Dendritic cell treated with granulocyte-macrophage colony-stimulating factor and Interleukin-4, amounts not matched to agents 40 ng/mL and 50 ng/mL, for 4 days (primary cell): Measurements from ENCODE around the gene GMEB2.

ENCODE experiments used
- H3K27ac Mint-ChIP-seq: one replicate; pipeline ENCODE4 v1.8.0; 2022; ENCODE audit warnings: mild to moderate bottlenecking, mixed read lengths
- H3K27me3 Mint-ChIP-seq: one replicate; pipeline ENCODE4 v1.8.0; 2022; ENCODE audit warnings: mild to moderate bottlenecking, mixed read lengths
- H3K36me3 Mint-ChIP-seq: one replicate; pipeline ENCODE4 v1.8.0; 2022; ENCODE audit warnings: low read depth, mixed read lengths
- H3K4me1 Mint-ChIP-seq: one replicate; pipeline ENCODE4 v1.8.0; 2022; ENCODE audit warnings: low read depth, mixed read lengths
- H3K4me3 Mint-ChIP-seq: one replicate; pipeline ENCODE4 v1.8.0; 2022; ENCODE audit warnings: mild to moderate bottlenecking, moderate library complexity, mixed read lengths
- H3K9me3 Mint-ChIP-seq: one replicate; pipeline ENCODE4 v1.8.0; 2022; ENCODE audit warnings: mixed read lengths
- intact Hi-C: fragments of 100-400 bp; cut with micrococcal nuclease; formaldehyde crosslinking; loops from one replicate; pipeline ENCODE4 v1.15.0; 2022

The GMEB2 gene

GRCh38 chr20:63589261-63590217, 37.4 kb downstream of the GMEB2 start:
- Mint-ChIP-seq H3K9me3 (no peaks in the 10 kb centered on the region), H3K4me3 (no peak overlapping the region), H3K4me1 (peaks cover 18% of the 10 kb centered on the region), H3K27me3 (peaks cover 7% of the 10 kb centered on the region), H3K27ac (peak overlapping the region; percentile 85), H3K36me3 (peaks cover 81% of the 10 kb centered on the region)
- intact Hi-C loops = no loop called here

DNA sequence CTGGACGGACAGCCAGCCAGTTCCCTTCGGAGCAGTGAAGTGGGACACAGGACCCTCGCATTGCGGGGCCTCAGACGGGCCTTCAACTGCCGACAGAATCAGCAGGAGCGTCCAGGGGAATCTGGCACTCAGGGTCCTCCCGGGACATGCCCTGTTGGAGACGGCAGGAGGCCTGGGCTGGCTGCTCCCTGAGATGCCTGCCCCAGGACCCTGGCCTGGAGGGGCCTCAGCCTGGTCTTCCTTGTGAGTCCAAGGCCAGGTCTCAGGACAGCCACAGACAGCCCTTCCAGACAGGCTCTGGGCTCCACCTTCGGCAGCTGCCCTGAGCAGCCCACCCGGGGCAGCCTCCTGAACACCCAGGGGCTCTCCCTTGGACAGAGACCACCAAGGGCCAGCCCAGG, 38.3 kb downstream of the GMEB2 start:
- intact Hi-C loops = no loop called here
- H3K27ac Mint-ChIP-seq = peak overlapping the region; percentile 85
- H3K27me3 Mint-ChIP-seq = peaks cover 12% of the 10 kb centered on the region
- peaks cover 72% of the 10 kb centered on the region for H3K36me3 Mint-ChIP-seq
- H3K9me3 Mint-ChIP-seq = no peaks in the 10 kb centered on the region
- no peak overlapping the region for H3K4me3 Mint-ChIP-seq
- H3K4me1 Mint-ChIP-seq = peaks cover 18% of the 10 kb centered on the region

DNA sequence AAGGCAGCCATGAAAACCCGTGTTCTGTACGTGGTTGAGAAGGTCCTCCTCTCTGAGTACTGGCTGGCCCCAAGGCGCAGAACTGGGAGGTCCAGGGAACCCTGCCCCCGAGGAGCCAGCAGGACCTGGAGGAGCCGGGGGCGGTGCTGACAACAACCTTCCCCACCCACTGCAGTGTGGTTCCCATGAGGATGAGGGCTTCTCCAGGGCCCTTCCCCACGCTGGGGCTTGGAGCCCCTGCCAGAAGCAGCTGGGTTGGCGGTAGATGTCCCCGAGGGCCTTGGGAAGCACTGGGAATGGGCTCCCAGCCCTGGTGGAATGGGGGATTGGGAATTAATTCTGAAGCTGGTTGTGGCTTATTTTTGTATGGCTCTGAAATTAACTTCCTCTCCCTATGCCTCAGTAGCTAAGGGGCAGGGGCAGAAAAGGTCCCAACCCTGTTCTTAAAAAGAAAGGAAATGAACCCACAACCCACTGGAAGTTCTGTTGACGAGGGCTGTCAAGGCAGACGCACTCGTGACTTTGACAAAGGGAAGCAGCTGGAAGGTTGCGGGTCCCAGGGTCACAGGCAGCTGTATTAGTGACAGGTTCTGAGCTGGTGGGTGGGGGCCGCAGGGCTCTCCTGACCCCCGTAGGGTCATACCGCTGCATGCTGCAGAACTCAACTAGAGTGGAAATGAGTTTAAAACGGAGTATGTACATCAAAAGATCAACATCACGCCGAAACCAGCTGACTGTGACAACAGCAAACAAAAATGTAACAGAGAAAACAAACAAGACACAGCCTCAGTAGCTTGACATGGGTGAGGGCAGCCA, 38.9 kb downstream of the GMEB2 start:
- H3K27ac Mint-ChIP-seq = peak overlapping the region; percentile 85
- intact Hi-C loops = no loop called here
- peaks cover 65% of the 10 kb centered on the region for H3K36me3 Mint-ChIP-seq
- H3K27me3 Mint-ChIP-seq = peaks cover 15% of the 10 kb centered on the region
- peak overlapping the region; percentile 38 for H3K4me3 Mint-ChIP-seq
- H3K9me3 Mint-ChIP-seq = no peaks in the 10 kb centered on the region
- H3K4me1 Mint-ChIP-seq = peaks cover 18% of the 10 kb centered on the region

GRCh38 chr20:63587256-63587655, 39.6 kb downstream of the GMEB2 start:
- H3K36me3 Mint-ChIP-seq = peaks cover 58% of the 10 kb centered on the region
- H3K4me3 Mint-ChIP-seq = peak overlapping the region; percentile 50
- H3K4me1 Mint-ChIP-seq = peaks cover 18% of the 10 kb centered on the region
- H3K27me3 Mint-ChIP-seq = peaks cover 22% of the 10 kb centered on the region
- no peaks in the 10 kb centered on the region for H3K9me3 Mint-ChIP-seq
- intact Hi-C loops = no loop called here
- peak overlapping the region; percentile 85 for H3K27ac Mint-ChIP-seq

DNA sequence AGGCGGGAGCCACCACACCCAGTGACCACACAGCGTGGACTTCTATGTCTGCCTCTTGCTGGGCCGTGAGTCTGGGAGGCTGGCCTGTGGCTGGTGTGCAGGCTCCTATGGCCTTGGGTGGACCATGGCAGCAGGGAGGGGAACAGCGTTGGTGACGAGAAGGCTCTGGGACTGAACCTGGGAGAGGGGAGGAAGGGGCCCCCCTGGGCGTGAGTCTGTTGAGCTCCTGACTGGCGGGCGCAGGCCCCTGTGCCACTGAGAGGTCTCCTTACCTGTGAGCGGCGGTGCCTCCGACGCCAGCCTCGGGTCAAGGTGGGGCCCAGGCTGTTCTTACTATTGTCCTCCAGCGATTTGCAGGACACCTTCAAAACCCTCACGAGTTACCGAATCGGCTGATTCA, 40.1 kb downstream of the GMEB2 start:
- Mint-ChIP-seq H3K27me3 (peaks cover 22% of the 10 kb centered on the region), H3K4me1 (peaks cover 18% of the 10 kb centered on the region), H3K27ac (peak overlapping the region; percentile 85), H3K36me3 (peaks cover 53% of the 10 kb centered on the region), H3K4me3 (no peak overlapping the region), H3K9me3 (no peaks in the 10 kb centered on the region)
- intact Hi-C loops = no loop called here

- peaks cover 44% of the 10 kb centered on the region for H3K36me3 Mint-ChIP-seq
- no peak overlapping the region for H3K27ac Mint-ChIP-seq
- no peak overlapping the region for H3K4me3 Mint-ChIP-seq
- intact Hi-C loops = no loop called here
- peaks cover 18% of the 10 kb centered on the region for H3K4me1 Mint-ChIP-seq
- H3K9me3 Mint-ChIP-seq = no peaks in the 10 kb centered on the region
- peaks cover 30% of the 10 kb centered on the region for H3K27me3 Mint-ChIP-seq
These were observed 41.0 kb downstream of the GMEB2 start for GRCh38 chr20:63585616-63586565.

- Mint-ChIP-seq H3K4me3 (no peak overlapping the region), H3K27ac (no peak overlapping the region), H3K9me3 (no peaks in the 10 kb centered on the region), H3K36me3 (peaks cover 16% of the 10 kb centered on the region), H3K27me3 (peaks cover 63% of the 10 kb centered on the region), H3K4me1 (peaks cover 20% of the 10 kb centered on the region)
- intact Hi-C loops = no loop called here
These were observed 44.4 kb downstream of the GMEB2 start for GRCh38 chr20:63582382-63583063.

- Mint-ChIP-seq H3K4me3 (no peak overlapping the region), H3K36me3 (peaks cover 4% of the 10 kb centered on the region), H3K27ac (no peak overlapping the region), H3K9me3 (no peaks in the 10 kb centered on the region), H3K4me1 (peaks cover 14% of the 10 kb centered on the region), H3K27me3 (peaks cover 75% of the 10 kb centered on the region)
- intact Hi-C loops = no loop called here
These were observed 46.0 kb downstream of the GMEB2 start for GRCh38 chr20:63580796-63581461.

- no peaks in the 10 kb centered on the region for H3K9me3 Mint-ChIP-seq
- intact Hi-C loops = no loop called here
- H3K27ac Mint-ChIP-seq = no peak overlapping the region
- peak overlapping the region; percentile 17 for H3K4me3 Mint-ChIP-seq
- H3K4me1 Mint-ChIP-seq = peaks cover 14% of the 10 kb centered on the region
- H3K27me3 Mint-ChIP-seq = peaks cover 80% of the 10 kb centered on the region
- H3K36me3 Mint-ChIP-seq = no peaks in the 10 kb centered on the region
These were observed 47.7 kb downstream of the GMEB2 start for GRCh38 chr20:63579017-63579694.

DNA sequence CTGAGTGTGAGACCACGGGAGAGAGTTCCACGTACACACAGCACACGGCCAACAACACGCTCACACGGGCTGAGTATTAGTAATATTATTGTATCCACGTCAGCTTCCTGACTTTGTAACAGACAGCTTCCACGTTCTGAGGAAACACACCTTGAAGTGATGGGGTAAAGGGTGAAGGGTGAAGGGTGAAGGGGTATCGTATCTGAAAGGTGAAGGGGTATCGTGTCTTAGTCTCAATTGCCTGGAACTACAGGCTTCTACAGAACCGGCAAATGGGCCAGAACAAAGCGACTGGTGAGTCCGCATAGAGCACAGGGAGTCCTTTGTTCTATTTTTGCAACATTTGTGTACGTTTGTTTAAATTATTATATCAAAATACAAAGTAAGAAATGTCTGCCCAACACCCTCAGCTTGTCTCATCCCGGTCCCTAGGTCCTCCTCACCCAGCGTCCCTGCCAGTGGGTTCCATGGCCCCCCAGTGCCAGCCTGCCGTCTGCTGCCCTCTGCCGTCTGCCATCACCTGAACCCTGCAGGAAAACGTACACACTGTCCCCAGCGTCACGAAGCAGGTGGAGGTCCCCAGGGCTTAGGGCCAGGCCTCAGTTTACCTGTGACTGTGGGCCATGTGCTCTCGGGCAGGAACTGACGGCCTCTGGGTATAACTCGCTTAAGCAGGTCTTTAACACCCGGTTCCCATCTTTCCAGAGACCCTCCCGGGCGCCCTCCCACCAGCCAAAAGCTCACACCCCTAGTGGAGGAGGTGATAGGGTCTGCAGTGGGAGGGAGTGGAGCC, 48.5 kb downstream of the GMEB2 start:
- H3K9me3 Mint-ChIP-seq = no peaks in the 10 kb centered on the region
- no peak overlapping the region for H3K4me3 Mint-ChIP-seq

GRCh38 chr20:63577317-63577894, 49.5 kb downstream of the GMEB2 start:
- no peak overlapping the region for H3K4me3 Mint-ChIP-seq
- intact Hi-C loops = no loop called here
- H3K36me3 Mint-ChIP-seq = peaks cover 5% of the 10 kb centered on the region
- H3K27me3 Mint-ChIP-seq = peaks cover 74% of the 10 kb centered on the region
- H3K9me3 Mint-ChIP-seq = no peaks in the 10 kb centered on the region
- H3K27ac Mint-ChIP-seq = no peak overlapping the region
- H3K4me1 Mint-ChIP-seq = peaks cover 14% of the 10 kb centered on the region

More for the DNA sequence above, 48.5 kb downstream of the GMEB2 start:
- Mint-ChIP-seq H3K27ac (no peak overlapping the region), H3K27me3 (peaks cover 77% of the 10 kb centered on the region), H3K4me1 (peaks cover 14% of the 10 kb centered on the region), H3K36me3 (peaks cover 4% of the 10 kb centered on the region)
- intact Hi-C loops = no loop called here
